NCI-H82 (cell line): ENCODE results near the gene RERE.
"Not testable (repeated sequence)": the region's sequence is repeated elsewhere in the genome, so short reads cannot be mapped to it uniquely, and the experiment has no call there.

Experiments
- DNase-seq: peaks from one replicate; lab custom pipeline; 2025; lab: John Stamatoyannopoulos, UW

The RERE gene

GRCh38 chr1:8448505-8448904, 368.9 kb downstream of the RERE start:
- DNase-seq: not testable (repeated sequence)

- DNase-seq: no peak
Measured at GRCh38 chr1:8447616-8448150, 369.8 kb downstream of the RERE start.

- not testable (repeated sequence) for DNase-seq
Measured at GRCh38 chr1:8446119-8446518, 371.3 kb downstream of the RERE start.

- DNase-seq: peak; percentile 14
Measured at GRCh38 chr1:8443558-8444194, 373.8 kb downstream of the RERE start.

GRCh38 chr1:8441426-8441825, 376.0 kb downstream of the RERE start:
- DNase-seq: no peak

- DNase-seq: peak; percentile 66
Measured at GRCh38 chr1:8439015-8439702, 378.3 kb downstream of the RERE start.

- no peak for DNase-seq
Measured at GRCh38 chr1:8438489-8438888, 379.0 kb downstream of the RERE start.

- no peak for DNase-seq
Measured at GRCh38 chr1:8437347-8437746, 380.1 kb downstream of the RERE start.

- no peak for DNase-seq
Measured at GRCh38 chr1:8435569-8436071, 381.8 kb downstream of the RERE start.

- no peak for DNase-seq
Measured at GRCh38 chr1:8434101-8434500, 383.3 kb downstream of the RERE start.

- no peak for DNase-seq
Measured at GRCh38 chr1:8431784-8432183, 385.7 kb downstream of the RERE start.

GRCh38 chr1:8431019-8431418, 386.4 kb downstream of the RERE start:
- peak; percentile 37 for DNase-seq

GRCh38 chr1:8430476-8430875, 387.0 kb downstream of the RERE start:
- no peak for DNase-seq

GRCh38 chr1:8429549-8430110, 387.8 kb downstream of the RERE start:
- no peak for DNase-seq

GRCh38 chr1:8428441-8428840, 389.0 kb downstream of the RERE start:
- no peak for DNase-seq

GRCh38 chr1:8427986-8428385, 389.5 kb downstream of the RERE start:
- DNase-seq: no peak

GRCh38 chr1:8427493-8427892, 389.9 kb downstream of the RERE start:
- no peak for DNase-seq

GRCh38 chr1:8426996-8427395, 390.4 kb downstream of the RERE start:
- no peak for DNase-seq

GRCh38 chr1:8425781-8426161, 391.7 kb downstream of the RERE start:
- no peak for DNase-seq

- no peak for DNase-seq
Measured at GRCh38 chr1:8425150-8425780, 392.2 kb downstream of the RERE start.

- peak; percentile 55 for DNase-seq
Measured at GRCh38 chr1:8424539-8425116, 392.8 kb downstream of the RERE start.
